Skeletal muscle satellite cell (primary cell): Measurements from ENCODE around the gene OPCML.

ENCODE experiments used
- H3K27me3 ChIP-seq: 2 replicates; pipeline ENCODE4 v1.7.0; 2013; ENCODE audit warnings: low read length; ENCODE audit not compliant: control insufficient read depth, insufficient read depth
- H3K36me3 ChIP-seq: 2 replicates; pipeline ENCODE4 v1.7.0; 2013; ENCODE audit warnings: mild to moderate bottlenecking, control low read depth, low read length; ENCODE audit not compliant: insufficient read depth
- H3K4me1 ChIP-seq: 2 replicates; pipeline ENCODE4 v1.7.0; 2013; ENCODE audit warnings: low read length; ENCODE audit not compliant: control insufficient read depth, insufficient read depth
- H3K4me2 ChIP-seq: 2 replicates; pipeline ENCODE4 v1.7.0; 2013; ENCODE audit warnings: mild to moderate bottlenecking, low read length
- H3K4me3 ChIP-seq: 2 replicates; pipeline ENCODE4 v1.7.0; 2013; ENCODE audit warnings: low read length
- H3K9ac ChIP-seq: 2 replicates; pipeline ENCODE4 v1.7.0; 2013; ENCODE audit warnings: mild to moderate bottlenecking, low read depth, low read length, moderate library complexity
- H3K9me3 ChIP-seq: replicated peaks from 2 replicates; pipeline ENCODE4 v1.7.0; 2013; ENCODE audit warnings: mild to moderate bottlenecking, control low read depth, low read length

Gene OPCML

GRCh38 chr11:132755934-132756333, 776.4 kb downstream of the OPCML start:
- H3K9ac ChIP-seq: no peak overlapping the region
- no peaks in the 10 kb centered on the region for H3K4me1 ChIP-seq
- no peak overlapping the region for H3K4me3 ChIP-seq
- no peaks in the 10 kb centered on the region for H3K36me3 ChIP-seq
- H3K9me3 ChIP-seq: no peaks in the 10 kb centered on the region
- H3K4me2 ChIP-seq: no peak overlapping the region
- no peaks in the 10 kb centered on the region for H3K27me3 ChIP-seq

DNA sequence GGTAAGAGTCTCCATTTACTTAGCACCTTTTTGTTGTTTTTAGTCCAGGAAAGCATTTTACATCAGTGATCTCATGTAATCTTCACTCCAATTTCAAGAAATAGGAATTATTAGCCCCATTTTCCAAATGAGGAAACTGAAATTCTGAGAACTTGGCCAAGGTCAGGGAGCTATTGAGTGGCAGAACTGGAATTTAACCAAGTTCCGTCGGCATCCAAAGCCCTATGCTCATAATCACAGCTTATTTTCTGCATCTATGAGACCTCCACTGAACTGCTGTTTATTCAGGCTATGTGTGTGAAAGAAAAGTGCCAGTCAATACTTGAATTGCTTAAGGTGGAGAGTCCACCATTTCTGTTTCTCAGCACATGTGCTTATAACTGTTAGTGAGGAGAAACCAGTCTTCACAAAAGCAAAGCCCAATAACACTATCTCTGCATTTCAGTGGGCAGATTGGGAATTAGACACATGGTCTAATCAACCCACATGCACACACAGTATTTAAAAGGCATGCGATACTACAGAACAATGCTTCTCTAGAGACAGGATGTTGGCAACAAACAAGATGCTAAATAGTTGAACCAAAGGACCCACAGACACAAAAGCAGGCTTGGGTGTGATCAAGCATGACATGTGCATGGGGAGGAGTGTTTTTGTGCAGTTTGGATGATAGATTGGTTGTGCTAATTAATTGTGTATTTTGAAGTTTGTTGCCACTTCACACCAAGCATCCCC, 780.6 kb downstream of the OPCML start:
- Histone ChIP-seq H3K9me3 (no peaks in the 10 kb centered on the region), H3K36me3 (no peaks in the 10 kb centered on the region), H3K27me3 (no peaks in the 10 kb centered on the region), H3K4me1 (no peaks in the 10 kb centered on the region), H3K4me3 (no peak overlapping the region), H3K4me2 (no peak overlapping the region), H3K9ac (no peak overlapping the region)

DNA sequence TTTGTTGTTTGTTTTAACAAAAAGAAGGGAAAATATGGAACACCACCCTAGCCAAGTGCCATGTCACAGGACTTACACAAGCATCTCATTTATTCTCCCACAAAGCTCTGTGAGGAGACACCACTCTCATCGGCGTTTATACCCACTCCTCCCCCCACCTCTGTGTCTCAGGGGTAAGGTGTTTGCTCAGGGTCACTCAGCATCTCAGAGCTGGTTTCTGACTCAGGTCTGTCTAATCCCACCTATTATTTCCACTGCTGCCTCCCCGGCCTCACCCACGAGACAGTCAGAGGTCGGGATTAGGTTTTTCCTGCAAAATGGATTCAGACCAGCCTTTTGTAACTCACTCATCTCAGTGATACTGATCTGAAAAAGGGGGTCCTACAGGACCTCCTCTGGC, 786.0 kb downstream of the OPCML start:
- Histone ChIP-seq H3K9me3 (no peaks in the 10 kb centered on the region), H3K4me2 (no peak overlapping the region), H3K27me3 (no peaks in the 10 kb centered on the region), H3K4me1 (peaks cover 8% of the 10 kb centered on the region), H3K36me3 (no peaks in the 10 kb centered on the region), H3K4me3 (no peak overlapping the region), H3K9ac (no peak overlapping the region)

- Histone ChIP-seq H3K36me3 (no peaks in the 10 kb centered on the region), H3K4me2 (no peak overlapping the region), H3K27me3 (no peaks in the 10 kb centered on the region), H3K4me1 (peaks cover 8% of the 10 kb centered on the region), H3K4me3 (no peak overlapping the region), H3K9me3 (no peaks in the 10 kb centered on the region), H3K9ac (no peak overlapping the region)
Measured at GRCh38 chr11:132745306-132745705, 787.0 kb downstream of the OPCML start.

- H3K4me3 ChIP-seq: peak overlapping the region; percentile 31
- no peaks in the 10 kb centered on the region for H3K36me3 ChIP-seq
- no peaks in the 10 kb centered on the region for H3K9me3 ChIP-seq
- H3K4me2 ChIP-seq: peak overlapping the region; percentile 17
- peaks cover 8% of the 10 kb centered on the region for H3K4me1 ChIP-seq
- H3K27me3 ChIP-seq: no peaks in the 10 kb centered on the region
- H3K9ac ChIP-seq: no peak overlapping the region
Measured at GRCh38 chr11:132744771-132745170, 787.5 kb downstream of the OPCML start.

DNA sequence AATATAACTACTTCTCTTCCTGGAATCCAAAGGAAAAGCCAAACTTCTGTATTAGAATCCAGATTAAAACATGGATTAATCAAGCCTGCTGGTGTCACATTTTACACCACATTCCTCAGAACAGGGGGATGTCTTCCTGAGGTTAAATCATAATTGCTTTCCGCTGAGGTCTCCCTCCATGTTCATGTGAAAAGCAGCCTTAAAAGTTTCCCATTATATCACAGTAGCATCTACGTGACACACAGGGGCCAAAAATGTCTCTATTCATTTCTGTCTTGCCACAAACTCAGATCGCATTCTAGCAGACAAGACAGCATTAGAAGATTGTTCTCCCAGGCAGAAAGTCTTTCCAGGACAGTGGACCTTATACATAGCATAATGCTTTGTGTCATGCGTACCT, 788.7 kb downstream of the OPCML start:
- Histone ChIP-seq H3K27me3 (no peaks in the 10 kb centered on the region), H3K9ac (no peak overlapping the region)

DNA sequence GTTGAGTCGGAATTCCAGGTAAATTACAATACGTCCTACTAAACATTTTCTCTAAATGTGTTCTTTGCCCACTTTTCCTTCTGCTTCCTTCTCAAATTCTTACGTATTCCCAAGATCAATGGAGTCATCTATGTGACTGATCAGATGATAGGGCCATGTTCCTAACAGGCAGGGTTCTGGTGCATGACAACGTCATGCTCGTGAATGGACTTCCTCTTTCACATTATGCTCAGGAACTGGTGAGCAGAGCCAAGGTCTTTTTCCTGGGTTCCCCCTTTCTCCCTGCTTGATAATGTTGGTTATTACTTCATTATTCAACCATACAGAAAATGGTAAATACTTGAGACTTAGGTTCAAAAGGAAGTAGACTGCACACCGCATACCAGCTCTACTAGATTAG, 789.4 kb downstream of the OPCML start:
- H3K4me2 ChIP-seq: no peak overlapping the region
- H3K36me3 ChIP-seq: no peaks in the 10 kb centered on the region
- peaks cover 8% of the 10 kb centered on the region for H3K4me1 ChIP-seq
- no peak overlapping the region for H3K9ac ChIP-seq
- no peaks in the 10 kb centered on the region for H3K27me3 ChIP-seq
- H3K9me3 ChIP-seq: no peaks in the 10 kb centered on the region
- H3K4me3 ChIP-seq: no peak overlapping the region

More for the DNA sequence above, 788.7 kb downstream of the OPCML start:
- Histone ChIP-seq H3K4me3 (no peak overlapping the region), H3K36me3 (no peaks in the 10 kb centered on the region), H3K4me1 (peaks cover 8% of the 10 kb centered on the region), H3K9me3 (no peaks in the 10 kb centered on the region), H3K4me2 (no peak overlapping the region)

- Histone ChIP-seq H3K4me3 (no peak overlapping the region), H3K27me3 (no peaks in the 10 kb centered on the region), H3K9ac (no peak overlapping the region), H3K4me1 (peaks cover 7% of the 10 kb centered on the region), H3K4me2 (no peak overlapping the region), H3K36me3 (no peaks in the 10 kb centered on the region), H3K9me3 (no peaks in the 10 kb centered on the region)
Measured at GRCh38 chr11:132734217-132734616, 798.1 kb downstream of the OPCML start.

- Histone ChIP-seq H3K27me3 (no peaks in the 10 kb centered on the region), H3K4me1 (no peaks in the 10 kb centered on the region), H3K9me3 (no peaks in the 10 kb centered on the region), H3K9ac (no peak overlapping the region), H3K4me2 (no peak overlapping the region), H3K4me3 (no peak overlapping the region), H3K36me3 (no peaks in the 10 kb centered on the region)
Measured at GRCh38 chr11:132728026-132728425, 804.3 kb downstream of the OPCML start.

- H3K4me2 ChIP-seq: no peak overlapping the region
- no peaks in the 10 kb centered on the region for H3K36me3 ChIP-seq
- H3K27me3 ChIP-seq: no peaks in the 10 kb centered on the region
- no peak overlapping the region for H3K4me3 ChIP-seq
- H3K4me1 ChIP-seq: no peaks in the 10 kb centered on the region
- H3K9ac ChIP-seq: no peak overlapping the region
- no peaks in the 10 kb centered on the region for H3K9me3 ChIP-seq
Measured at GRCh38 chr11:132721526-132721925, 810.8 kb downstream of the OPCML start.

DNA sequence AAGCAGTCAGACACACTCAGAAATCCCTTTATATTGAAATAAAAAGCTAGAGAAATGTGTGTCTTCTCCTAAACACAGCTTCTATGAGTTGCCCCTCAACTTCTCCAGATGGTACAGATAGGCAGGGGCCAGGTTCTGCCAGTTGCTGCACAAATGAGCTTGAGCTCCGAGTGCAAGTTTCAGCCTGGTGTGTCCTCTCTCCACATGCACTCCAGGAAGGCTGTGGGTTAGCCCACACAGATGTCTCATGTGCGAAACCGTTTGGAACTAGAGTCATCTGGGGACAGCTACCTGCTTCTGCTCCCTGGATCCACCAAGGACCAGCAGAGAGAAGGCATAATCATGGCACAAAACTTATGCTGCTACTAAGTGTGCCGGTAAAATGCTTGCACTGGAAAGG, 812.6 kb downstream of the OPCML start:
- Histone ChIP-seq H3K4me1 (no peaks in the 10 kb centered on the region), H3K9me3 (no peaks in the 10 kb centered on the region), H3K4me2 (no peak overlapping the region), H3K27me3 (no peaks in the 10 kb centered on the region), H3K36me3 (no peaks in the 10 kb centered on the region), H3K9ac (no peak overlapping the region), H3K4me3 (no peak overlapping the region)
